Measurements from ENCODE around the gene FLYWCH1. TPM values are rescaled to one million over a fixed set of nuclear protein-coding genes. Genes with fewer than 3 reads are reported as not detected.

Gene FLYWCH1
- total and polyA plus RNA-seq, 9 of the 15 experiments (the other 6 are each of a cell fraction or from before 2014, with no cell fraction given), result 0.18 to 33.6 (median 11.3) TPM

GRCh38 chr16:2923481-2923880 is 11.8 kb downstream of the FLYWCH1 start (continued):
- TF ChIP-seq FIP1L1 (IDR thresholded peaks at IDR 0.05; ENCODE audit: low read depth, low read length, poor library complexity, severe bottlenecking) (no peak), ZNF740 (CRISPR knock-in tag; IDR thresholded peaks at IDR 0.05) (no peak), ZNF740 (tag; IDR thresholded peaks at IDR 0.05) (no peak), KLF1 (tag; IDR thresholded peaks at IDR 0.05) (no peak), E2F4 (CRISPR knock-in tag; IDR thresholded peaks at IDR 0.05; ENCODE audit: low read depth) (no peak), NR2C2 (CRISPR knock-in tag; IDR thresholded peaks at IDR 0.05) (no peak), NR2C2 (tag; IDR thresholded peaks at IDR 0.05) (no peak), HDAC6 (IDR thresholded peaks at IDR 0.05; ENCODE audit: low read depth, low read length) (no peak)

All from K562 (cell line).